Testis (tissue), 2 donors: ENCODE results near the gene PARVB.

Source experiments
- POLR2A ChIP-seq: fragments of 450-650 bp; IDR thresholded peaks from one replicate; pipeline ENCODE4 v1.6.1; 2017; ENCODE audit warnings: antibody characterized with exemption, mild to moderate bottlenecking, moderate library complexity
- TF ChIP-seq, protein P1 (sequence below), 3 experiments: fragments of 450-650 bp in 2 of 3; fragments of 200-600 bp in 1 of 3; sonication (generic) in 1 of 3; IDR thresholded peaks; one replicate each; pipeline ENCODE4 v1.5.1; 2016 to 2019; ENCODE audit warnings: antibody characterized with exemption in 3 of 3, mild to moderate bottlenecking in 2 of 3, moderate library complexity in 1 of 3

DNA sequence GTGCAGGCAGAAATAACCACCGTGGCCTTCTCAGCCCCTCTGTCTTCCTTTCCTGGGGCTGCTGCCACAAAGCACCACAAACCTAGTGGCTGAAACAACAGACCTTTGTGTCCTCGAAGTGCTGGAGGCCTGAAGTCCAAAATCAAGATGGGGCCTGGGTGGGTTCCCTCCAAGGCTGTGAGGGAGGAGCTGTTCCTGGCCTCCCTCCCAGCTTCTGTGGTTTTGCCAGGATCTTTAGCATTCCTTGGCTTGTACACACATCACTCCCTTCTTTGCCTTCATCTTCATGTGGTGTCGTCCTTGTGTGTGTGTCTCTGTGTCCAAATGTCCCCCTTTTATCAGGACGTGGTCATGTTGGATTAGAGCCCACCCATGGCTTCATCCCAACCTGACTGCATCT, 127.6 kb downstream of the PARVB start:
- TF ChIP-seq POLR2A, result no peak
- TF ChIP-seq, protein P1, sequence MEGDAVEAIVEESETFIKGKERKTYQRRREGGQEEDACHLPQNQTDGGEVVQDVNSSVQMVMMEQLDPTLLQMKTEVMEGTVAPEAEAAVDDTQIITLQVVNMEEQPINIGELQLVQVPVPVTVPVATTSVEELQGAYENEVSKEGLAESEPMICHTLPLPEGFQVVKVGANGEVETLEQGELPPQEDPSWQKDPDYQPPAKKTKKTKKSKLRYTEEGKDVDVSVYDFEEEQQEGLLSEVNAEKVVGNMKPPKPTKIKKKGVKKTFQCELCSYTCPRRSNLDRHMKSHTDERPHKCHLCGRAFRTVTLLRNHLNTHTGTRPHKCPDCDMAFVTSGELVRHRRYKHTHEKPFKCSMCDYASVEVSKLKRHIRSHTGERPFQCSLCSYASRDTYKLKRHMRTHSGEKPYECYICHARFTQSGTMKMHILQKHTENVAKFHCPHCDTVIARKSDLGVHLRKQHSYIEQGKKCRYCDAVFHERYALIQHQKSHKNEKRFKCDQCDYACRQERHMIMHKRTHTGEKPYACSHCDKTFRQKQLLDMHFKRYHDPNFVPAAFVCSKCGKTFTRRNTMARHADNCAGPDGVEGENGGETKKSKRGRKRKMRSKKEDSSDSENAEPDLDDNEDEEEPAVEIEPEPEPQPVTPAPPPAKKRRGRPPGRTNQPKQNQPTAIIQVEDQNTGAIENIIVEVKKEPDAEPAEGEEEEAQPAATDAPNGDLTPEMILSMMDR (IDR thresholded peaks at IDR 0.05), result no peak
